ENCODE results near the gene RBBP9.

DNA sequence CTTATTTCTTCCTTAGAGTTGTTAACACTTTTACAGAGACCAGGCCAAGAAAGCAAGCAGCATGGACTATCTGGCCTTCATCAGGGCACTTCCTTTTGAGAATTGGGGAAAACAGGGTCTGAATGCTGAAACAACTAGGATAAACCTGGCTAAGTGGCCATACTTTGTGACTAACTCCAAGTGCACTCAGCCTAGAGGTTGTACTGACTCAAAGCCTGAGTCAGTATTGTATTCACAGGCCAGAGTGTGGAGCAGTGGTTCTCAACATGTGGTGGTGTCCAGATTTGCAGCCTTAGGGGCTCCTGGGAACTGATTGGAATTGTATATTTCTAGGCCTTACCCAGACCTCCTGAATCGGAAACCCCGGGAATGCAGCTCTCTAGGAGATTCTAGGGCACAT is 30.8 kb upstream of the RBBP9 start:
- TF ChIP-seq, protein P1, sequence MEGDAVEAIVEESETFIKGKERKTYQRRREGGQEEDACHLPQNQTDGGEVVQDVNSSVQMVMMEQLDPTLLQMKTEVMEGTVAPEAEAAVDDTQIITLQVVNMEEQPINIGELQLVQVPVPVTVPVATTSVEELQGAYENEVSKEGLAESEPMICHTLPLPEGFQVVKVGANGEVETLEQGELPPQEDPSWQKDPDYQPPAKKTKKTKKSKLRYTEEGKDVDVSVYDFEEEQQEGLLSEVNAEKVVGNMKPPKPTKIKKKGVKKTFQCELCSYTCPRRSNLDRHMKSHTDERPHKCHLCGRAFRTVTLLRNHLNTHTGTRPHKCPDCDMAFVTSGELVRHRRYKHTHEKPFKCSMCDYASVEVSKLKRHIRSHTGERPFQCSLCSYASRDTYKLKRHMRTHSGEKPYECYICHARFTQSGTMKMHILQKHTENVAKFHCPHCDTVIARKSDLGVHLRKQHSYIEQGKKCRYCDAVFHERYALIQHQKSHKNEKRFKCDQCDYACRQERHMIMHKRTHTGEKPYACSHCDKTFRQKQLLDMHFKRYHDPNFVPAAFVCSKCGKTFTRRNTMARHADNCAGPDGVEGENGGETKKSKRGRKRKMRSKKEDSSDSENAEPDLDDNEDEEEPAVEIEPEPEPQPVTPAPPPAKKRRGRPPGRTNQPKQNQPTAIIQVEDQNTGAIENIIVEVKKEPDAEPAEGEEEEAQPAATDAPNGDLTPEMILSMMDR (IDR thresholded peaks at IDR 0.05), result no peak
- TF ChIP-seq POLR2A (IDR thresholded peaks at IDR 0.05), result no peak

Data from heart left ventricle (tissue), 13 donors.